Liver (tissue), 3 donors: ENCODE measurements around the gene SLC8A1.

Experiments used
- EGR1 ChIP-seq, 2 donors: IDR thresholded peaks; 2 replicates each; pipeline ENCODE4 v1.6.1; 2016 to 2018; ENCODE audit warnings: antibody characterized with exemption in 2 of 2, low read depth in 2 of 2
- FOXA1 ChIP-seq: IDR thresholded peaks from 2 replicates; pipeline ENCODE4 v1.6.1; 2016; ENCODE audit warnings: antibody characterized with exemption
- HNF4A ChIP-seq, 2 donors: conservative IDR thresholded peaks; 2 replicates each; pipeline ENCODE4 v1.6.1; 2016; ENCODE audit warnings: antibody characterized with exemption in 2 of 2, mild to moderate bottlenecking in 2 of 2
- JUND ChIP-seq, 2 donors: IDR thresholded peaks; 2 replicates each; pipeline ENCODE4 v1.6.1; 2016; ENCODE audit warnings: antibody characterized with exemption in 2 of 2
- RAD21 ChIP-seq, 2 donors: IDR thresholded peaks; 2 replicates each; pipeline ENCODE4 v1.6.1; 2016; ENCODE audit warnings: antibody characterized with exemption in 2 of 2, mild to moderate bottlenecking in 2 of 2
- YY1 ChIP-seq: IDR thresholded peaks from 2 replicates; pipeline ENCODE4 v1.6.1; 2016; ENCODE audit warnings: antibody characterized with exemption, mild to moderate bottlenecking
- TF ChIP-seq, protein P1 (sequence below): IDR thresholded peaks from 2 replicates; pipeline ENCODE4 v1.6.1; 2016; ENCODE audit warnings: antibody characterized with exemption
- TF ChIP-seq, protein P2 (sequence below): fragments of 150-350 bp; IDR thresholded peaks from 2 replicates; pipeline ENCODE4 v1.5.1; 2017; ENCODE audit warnings: improper control_type of control experiment, low read depth, low read length; ENCODE audit not compliant: missing input control
- TF ChIP-seq, protein P3 (sequence below): IDR thresholded peaks from 2 replicates; pipeline ENCODE4 v1.6.1; 2016; ENCODE audit warnings: antibody characterized with exemption, mild to moderate bottlenecking
- TF ChIP-seq, protein P4 (sequence below): IDR thresholded peaks from 2 replicates; pipeline ENCODE4 v1.6.1; 2016; ENCODE audit warnings: antibody characterized with exemption
- TF ChIP-seq, protein P5 (sequence below): IDR thresholded peaks from 2 replicates; pipeline ENCODE4 v1.6.1; 2016; ENCODE audit warnings: antibody characterized with exemption
- donor health status: healthy.
- donor health status: healthy.

DNA sequence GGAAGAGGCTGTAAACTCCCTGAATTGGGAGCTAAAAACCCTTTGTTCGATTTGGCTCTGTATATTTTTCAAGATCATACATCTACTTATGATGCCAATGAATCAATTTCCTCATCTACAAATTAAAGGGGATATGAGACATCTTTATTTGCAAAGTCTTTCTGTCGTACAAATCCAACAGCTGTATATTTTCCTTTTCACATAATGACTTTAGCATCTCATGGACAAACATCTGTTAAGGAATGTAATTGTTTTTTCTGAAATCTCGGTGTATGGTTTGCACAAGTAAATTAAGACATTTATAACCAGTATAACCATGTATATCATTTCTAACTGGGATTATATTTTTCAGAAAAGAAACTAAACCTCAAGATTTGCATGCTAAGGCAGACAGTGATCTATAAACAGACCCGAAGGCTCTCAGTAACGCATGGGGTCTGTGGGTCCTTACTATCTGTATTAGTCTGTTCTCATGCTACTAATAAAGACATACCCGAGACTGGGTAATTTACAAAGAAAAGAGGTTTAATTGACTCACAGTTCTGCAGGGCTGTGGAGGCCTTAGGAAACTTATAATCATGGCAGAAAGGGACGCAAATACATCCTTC is 130.8 kb downstream of the SLC8A1 start:
- TF ChIP-seq, protein P1, sequence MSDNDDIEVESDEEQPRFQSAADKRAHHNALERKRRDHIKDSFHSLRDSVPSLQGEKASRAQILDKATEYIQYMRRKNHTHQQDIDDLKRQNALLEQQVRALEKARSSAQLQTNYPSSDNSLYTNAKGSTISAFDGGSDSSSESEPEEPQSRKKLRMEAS = no peak
- TF ChIP-seq, protein P2, sequence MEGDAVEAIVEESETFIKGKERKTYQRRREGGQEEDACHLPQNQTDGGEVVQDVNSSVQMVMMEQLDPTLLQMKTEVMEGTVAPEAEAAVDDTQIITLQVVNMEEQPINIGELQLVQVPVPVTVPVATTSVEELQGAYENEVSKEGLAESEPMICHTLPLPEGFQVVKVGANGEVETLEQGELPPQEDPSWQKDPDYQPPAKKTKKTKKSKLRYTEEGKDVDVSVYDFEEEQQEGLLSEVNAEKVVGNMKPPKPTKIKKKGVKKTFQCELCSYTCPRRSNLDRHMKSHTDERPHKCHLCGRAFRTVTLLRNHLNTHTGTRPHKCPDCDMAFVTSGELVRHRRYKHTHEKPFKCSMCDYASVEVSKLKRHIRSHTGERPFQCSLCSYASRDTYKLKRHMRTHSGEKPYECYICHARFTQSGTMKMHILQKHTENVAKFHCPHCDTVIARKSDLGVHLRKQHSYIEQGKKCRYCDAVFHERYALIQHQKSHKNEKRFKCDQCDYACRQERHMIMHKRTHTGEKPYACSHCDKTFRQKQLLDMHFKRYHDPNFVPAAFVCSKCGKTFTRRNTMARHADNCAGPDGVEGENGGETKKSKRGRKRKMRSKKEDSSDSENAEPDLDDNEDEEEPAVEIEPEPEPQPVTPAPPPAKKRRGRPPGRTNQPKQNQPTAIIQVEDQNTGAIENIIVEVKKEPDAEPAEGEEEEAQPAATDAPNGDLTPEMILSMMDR = no peak
- TF ChIP-seq RAD21 (IDR thresholded peaks at IDR 0.05) = no peak
- TF ChIP-seq, protein P3, sequence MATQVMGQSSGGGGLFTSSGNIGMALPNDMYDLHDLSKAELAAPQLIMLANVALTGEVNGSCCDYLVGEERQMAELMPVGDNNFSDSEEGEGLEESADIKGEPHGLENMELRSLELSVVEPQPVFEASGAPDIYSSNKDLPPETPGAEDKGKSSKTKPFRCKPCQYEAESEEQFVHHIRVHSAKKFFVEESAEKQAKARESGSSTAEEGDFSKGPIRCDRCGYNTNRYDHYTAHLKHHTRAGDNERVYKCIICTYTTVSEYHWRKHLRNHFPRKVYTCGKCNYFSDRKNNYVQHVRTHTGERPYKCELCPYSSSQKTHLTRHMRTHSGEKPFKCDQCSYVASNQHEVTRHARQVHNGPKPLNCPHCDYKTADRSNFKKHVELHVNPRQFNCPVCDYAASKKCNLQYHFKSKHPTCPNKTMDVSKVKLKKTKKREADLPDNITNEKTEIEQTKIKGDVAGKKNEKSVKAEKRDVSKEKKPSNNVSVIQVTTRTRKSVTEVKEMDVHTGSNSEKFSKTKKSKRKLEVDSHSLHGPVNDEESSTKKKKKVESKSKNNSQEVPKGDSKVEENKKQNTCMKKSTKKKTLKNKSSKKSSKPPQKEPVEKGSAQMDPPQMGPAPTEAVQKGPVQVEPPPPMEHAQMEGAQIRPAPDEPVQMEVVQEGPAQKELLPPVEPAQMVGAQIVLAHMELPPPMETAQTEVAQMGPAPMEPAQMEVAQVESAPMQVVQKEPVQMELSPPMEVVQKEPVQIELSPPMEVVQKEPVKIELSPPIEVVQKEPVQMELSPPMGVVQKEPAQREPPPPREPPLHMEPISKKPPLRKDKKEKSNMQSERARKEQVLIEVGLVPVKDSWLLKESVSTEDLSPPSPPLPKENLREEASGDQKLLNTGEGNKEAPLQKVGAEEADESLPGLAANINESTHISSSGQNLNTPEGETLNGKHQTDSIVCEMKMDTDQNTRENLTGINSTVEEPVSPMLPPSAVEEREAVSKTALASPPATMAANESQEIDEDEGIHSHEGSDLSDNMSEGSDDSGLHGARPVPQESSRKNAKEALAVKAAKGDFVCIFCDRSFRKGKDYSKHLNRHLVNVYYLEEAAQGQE = no peak
- TF ChIP-seq EGR1 (IDR thresholded peaks at IDR 0.05; ENCODE audit: low read depth in 2 of 2) = no peak
- no peak for TF ChIP-seq FOXA1
- TF ChIP-seq, protein P4, sequence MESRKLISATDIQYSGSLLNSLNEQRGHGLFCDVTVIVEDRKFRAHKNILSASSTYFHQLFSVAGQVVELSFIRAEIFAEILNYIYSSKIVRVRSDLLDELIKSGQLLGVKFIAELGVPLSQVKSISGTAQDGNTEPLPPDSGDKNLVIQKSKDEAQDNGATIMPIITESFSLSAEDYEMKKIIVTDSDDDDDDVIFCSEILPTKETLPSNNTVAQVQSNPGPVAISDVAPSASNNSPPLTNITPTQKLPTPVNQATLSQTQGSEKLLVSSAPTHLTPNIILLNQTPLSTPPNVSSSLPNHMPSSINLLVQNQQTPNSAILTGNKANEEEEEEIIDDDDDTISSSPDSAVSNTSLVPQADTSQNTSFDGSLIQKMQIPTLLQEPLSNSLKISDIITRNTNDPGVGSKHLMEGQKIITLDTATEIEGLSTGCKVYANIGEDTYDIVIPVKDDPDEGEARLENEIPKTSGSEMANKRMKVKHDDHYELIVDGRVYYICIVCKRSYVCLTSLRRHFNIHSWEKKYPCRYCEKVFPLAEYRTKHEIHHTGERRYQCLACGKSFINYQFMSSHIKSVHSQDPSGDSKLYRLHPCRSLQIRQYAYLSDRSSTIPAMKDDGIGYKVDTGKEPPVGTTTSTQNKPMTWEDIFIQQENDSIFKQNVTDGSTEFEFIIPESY = no peak
- no peak for TF ChIP-seq YY1
- no peak for TF ChIP-seq HNF4A (conservative IDR thresholded peaks at IDR 0.05)
- TF ChIP-seq JUND (IDR thresholded peaks at IDR 0.05) = no peak
- TF ChIP-seq, protein P5, sequence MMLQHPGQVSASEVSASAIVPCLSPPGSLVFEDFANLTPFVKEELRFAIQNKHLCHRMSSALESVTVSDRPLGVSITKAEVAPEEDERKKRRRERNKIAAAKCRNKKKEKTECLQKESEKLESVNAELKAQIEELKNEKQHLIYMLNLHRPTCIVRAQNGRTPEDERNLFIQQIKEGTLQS = no peak
